SK-N-SH treated with all-trans-retinoic acid at 6 μM for 48 hours (cell line): ENCODE measurements around the gene MUC5AC.

Experiments used
- ATAC-seq: fragments of 200-7000 bp; cut with Tn5 transposase; 3 replicates; pipeline ENCODE4 v1.9.1; 2020; ENCODE audit warnings: mild to moderate bottlenecking, moderate library complexity
- ARNTL ChIP-seq: fragments of 450-650 bp; formaldehyde crosslinking; IDR thresholded peaks from 2 replicates; pipeline ENCODE4 v1.5.0; 2020; ENCODE audit warnings: low read depth, mild to moderate bottlenecking, moderate library complexity, borderline replicate concordance
- BACH2 ChIP-seq: fragments of 250-450 bp; sonication (Bioruptor Pico); IDR thresholded peaks from 2 replicates; pipeline ENCODE4 v1.9.0; 2021; ENCODE audit warnings: mild to moderate bottlenecking, borderline replicate concordance
- CSDC2 ChIP-seq: fragments of 250-450 bp; sonication (Bioruptor Pico); IDR thresholded peaks from 2 replicates; pipeline ENCODE4 v1.5.0; 2020; ENCODE audit warnings: mild to moderate bottlenecking, moderate library complexity
- ESRRG ChIP-seq: fragments of 250-450 bp; sonication (Bioruptor Pico); IDR thresholded peaks from 2 replicates; pipeline ENCODE4 v1.6.1; 2021; ENCODE audit warnings: mild to moderate bottlenecking
- GLIS3 ChIP-seq: fragments of 250-450 bp; sonication (Bioruptor Pico); IDR thresholded peaks from 2 replicates; pipeline ENCODE4 v1.5.0; 2020; ENCODE audit warnings: mild to moderate bottlenecking, moderate library complexity
- ISL1 ChIP-seq: fragments of 250-450 bp; sonication (Bioruptor Pico); IDR thresholded peaks from 2 replicates; pipeline ENCODE4 v2.1.2; 2022; ENCODE audit warnings: mild to moderate bottlenecking, moderate library complexity
- OSR1 ChIP-seq: fragments of 250-450 bp; sonication (Bioruptor Pico); IDR thresholded peaks from 2 replicates; pipeline ENCODE4 v1.8.0; 2022; ENCODE audit warnings: moderate library complexity, mild to moderate bottlenecking, inconsistent platforms
- PPARA ChIP-seq: fragments of 250-450 bp; sonication (Bioruptor Pico); IDR thresholded peaks from 2 replicates; pipeline ENCODE4 v1.5.0; 2020; ENCODE audit warnings: mild to moderate bottlenecking, borderline replicate concordance
- RARB ChIP-seq: fragments of 250-450 bp; sonication (Bioruptor Pico); IDR thresholded peaks from 2 replicates; pipeline ENCODE4 v1.8.0; 2021; ENCODE audit warnings: mild to moderate bottlenecking, moderate library complexity
- SNAI2 ChIP-seq: fragments of 250-450 bp; sonication (Bioruptor Pico); IDR thresholded peaks from 2 replicates; pipeline ENCODE4 v1.5.0; 2020; ENCODE audit warnings: mild to moderate bottlenecking, moderate library complexity
- TCF4 ChIP-seq: fragments of 250-450 bp; sonication (Bioruptor Pico); IDR thresholded peaks from 2 replicates; pipeline ENCODE4 v1.8.0; 2021; ENCODE audit warnings: mild to moderate bottlenecking, moderate library complexity, borderline replicate concordance
- TOX ChIP-seq: fragments of 250-450 bp; sonication (Bioruptor Pico); IDR thresholded peaks from 2 replicates; pipeline ENCODE4 v1.8.0; 2021; ENCODE audit warnings: mild to moderate bottlenecking, moderate library complexity, borderline replicate concordance
- ZC3H10 ChIP-seq: fragments of 250-450 bp; sonication (Bioruptor Pico); IDR thresholded peaks from 2 replicates; pipeline ENCODE4 v1.5.1; 2021; ENCODE audit warnings: mild to moderate bottlenecking, moderate library complexity
- ZFP3 ChIP-seq: fragments of 250-450 bp; sonication (Bioruptor Pico); IDR thresholded peaks from 2 replicates; pipeline ENCODE4 v1.5.0; 2020; ENCODE audit warnings: mild to moderate bottlenecking, moderate library complexity
- ZFP30 ChIP-seq: fragments of 450-650 bp; formaldehyde crosslinking; IDR thresholded peaks from 2 replicates; pipeline ENCODE4 v1.5.0; 2022; ENCODE audit warnings: mild to moderate bottlenecking, moderate library complexity
- ZNF70 ChIP-seq: fragments of 450-650 bp; formaldehyde crosslinking; IDR thresholded peaks from 2 replicates; pipeline ENCODE4 v1.5.0; 2020; ENCODE audit warnings: mild to moderate bottlenecking, moderate library complexity
- TF ChIP-seq, protein P1 (sequence below): fragments of 250-450 bp; sonication (Bioruptor Pico); IDR thresholded peaks from 2 replicates; pipeline ENCODE4 v1.5.0; 2020; ENCODE audit warnings: mild to moderate bottlenecking, moderate library complexity
- TF ChIP-seq, protein P2 (sequence below): fragments of 250-450 bp; sonication (Bioruptor Pico); IDR thresholded peaks from 2 replicates; pipeline ENCODE4 v1.8.0; 2021; ENCODE audit warnings: low read depth, mild to moderate bottlenecking, moderate library complexity, borderline replicate concordance
- TF ChIP-seq, protein P3 (sequence below): fragments of 250-450 bp; sonication (Bioruptor Pico); IDR thresholded peaks from 2 replicates; pipeline ENCODE4 v1.8.0; 2020; ENCODE audit warnings: mild to moderate bottlenecking, moderate library complexity, borderline replicate concordance
- TF ChIP-seq, protein P4 (sequence below): fragments of 250-450 bp; sonication (Bioruptor Pico); IDR thresholded peaks from 2 replicates; pipeline ENCODE4 v1.5.1; 2020; ENCODE audit warnings: low read depth, mild to moderate bottlenecking, moderate library complexity

The MUC5AC gene

DNA sequence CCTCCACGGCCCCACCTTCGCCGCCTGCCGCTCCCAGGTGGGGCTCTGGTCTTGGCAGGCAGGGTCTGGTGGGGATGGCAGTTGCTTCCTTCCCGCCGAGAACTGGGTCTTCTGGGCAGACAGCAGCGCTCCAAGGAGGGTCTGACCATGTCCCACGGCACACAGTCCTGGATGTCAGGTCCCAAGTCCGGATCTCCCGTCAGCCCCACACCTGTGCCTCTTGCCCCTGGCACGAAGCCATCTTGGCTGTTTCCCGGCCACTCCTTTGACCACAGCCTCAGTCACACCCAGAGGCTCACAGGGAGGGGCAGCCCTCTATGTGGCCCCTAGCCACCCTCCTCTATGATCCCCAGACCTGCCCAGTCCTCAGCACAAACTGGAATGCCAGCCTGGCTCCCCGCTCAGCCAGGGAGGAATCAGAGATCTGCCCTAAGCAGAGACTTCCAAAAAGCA is 79.4 kb downstream of the MUC5AC start (continued):
- TF ChIP-seq, protein P1, sequence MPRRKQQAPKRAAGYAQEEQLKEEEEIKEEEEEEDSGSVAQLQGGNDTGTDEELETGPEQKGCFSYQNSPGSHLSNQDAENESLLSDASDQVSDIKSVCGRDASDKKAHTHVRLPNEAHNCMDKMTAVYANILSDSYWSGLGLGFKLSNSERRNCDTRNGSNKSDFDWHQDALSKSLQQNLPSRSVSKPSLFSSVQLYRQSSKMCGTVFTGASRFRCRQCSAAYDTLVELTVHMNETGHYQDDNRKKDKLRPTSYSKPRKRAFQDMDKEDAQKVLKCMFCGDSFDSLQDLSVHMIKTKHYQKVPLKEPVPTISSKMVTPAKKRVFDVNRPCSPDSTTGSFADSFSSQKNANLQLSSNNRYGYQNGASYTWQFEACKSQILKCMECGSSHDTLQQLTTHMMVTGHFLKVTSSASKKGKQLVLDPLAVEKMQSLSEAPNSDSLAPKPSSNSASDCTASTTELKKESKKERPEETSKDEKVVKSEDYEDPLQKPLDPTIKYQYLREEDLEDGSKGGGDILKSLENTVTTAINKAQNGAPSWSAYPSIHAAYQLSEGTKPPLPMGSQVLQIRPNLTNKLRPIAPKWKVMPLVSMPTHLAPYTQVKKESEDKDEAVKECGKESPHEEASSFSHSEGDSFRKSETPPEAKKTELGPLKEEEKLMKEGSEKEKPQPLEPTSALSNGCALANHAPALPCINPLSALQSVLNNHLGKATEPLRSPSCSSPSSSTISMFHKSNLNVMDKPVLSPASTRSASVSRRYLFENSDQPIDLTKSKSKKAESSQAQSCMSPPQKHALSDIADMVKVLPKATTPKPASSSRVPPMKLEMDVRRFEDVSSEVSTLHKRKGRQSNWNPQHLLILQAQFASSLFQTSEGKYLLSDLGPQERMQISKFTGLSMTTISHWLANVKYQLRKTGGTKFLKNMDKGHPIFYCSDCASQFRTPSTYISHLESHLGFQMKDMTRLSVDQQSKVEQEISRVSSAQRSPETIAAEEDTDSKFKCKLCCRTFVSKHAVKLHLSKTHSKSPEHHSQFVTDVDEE (CRISPR knock-in tag) = no peak
- no peak for TF ChIP-seq ZFP3 (CRISPR knock-in tag)
- TF ChIP-seq RARB (CRISPR knock-in tag) = no peak

DNA sequence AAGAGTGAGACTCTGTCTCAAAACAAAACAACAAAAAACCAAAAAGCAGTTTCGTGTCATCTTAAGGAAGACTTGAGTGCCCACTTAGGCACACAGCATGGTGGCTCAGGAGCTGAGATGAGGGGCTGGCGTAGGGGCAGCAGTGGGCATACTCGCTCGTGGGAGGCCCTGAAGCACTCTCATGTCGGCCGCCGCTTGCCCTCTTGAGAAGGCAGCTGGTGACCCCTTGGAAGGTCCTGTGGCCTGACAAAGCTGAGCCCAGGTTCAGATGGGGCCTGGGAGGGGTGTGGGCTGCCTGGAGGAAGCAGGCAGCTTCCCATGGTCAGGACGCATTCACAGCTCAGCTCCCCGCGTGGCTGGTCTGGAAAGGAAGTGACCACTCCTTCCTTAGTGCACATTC is 80.1 kb downstream of the MUC5AC start:
- no peak for ATAC-seq
- TF ChIP-seq, protein P2, sequence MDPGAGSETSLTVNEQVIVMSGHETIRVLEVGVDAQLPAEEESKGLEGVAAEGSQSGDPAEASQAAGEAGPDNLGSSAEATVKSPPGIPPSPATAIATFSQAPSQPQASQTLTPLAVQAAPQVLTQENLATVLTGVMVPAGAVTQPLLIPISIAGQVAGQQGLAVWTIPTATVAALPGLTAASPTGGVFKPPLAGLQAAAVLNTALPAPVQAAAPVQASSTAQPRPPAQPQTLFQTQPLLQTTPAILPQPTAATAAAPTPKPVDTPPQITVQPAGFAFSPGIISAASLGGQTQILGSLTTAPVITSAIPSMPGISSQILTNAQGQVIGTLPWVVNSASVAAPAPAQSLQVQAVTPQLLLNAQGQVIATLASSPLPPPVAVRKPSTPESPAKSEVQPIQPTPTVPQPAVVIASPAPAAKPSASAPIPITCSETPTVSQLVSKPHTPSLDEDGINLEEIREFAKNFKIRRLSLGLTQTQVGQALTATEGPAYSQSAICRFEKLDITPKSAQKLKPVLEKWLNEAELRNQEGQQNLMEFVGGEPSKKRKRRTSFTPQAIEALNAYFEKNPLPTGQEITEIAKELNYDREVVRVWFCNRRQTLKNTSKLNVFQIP (CRISPR knock-in tag) = no peak
- TF ChIP-seq PPARA (no peak), ZFP3 (CRISPR knock-in tag) (no peak), ISL1 (no peak), ARNTL (CRISPR knock-in tag) (no peak), ZC3H10 (CRISPR knock-in tag) (no peak), BACH2 (no peak)

DNA sequence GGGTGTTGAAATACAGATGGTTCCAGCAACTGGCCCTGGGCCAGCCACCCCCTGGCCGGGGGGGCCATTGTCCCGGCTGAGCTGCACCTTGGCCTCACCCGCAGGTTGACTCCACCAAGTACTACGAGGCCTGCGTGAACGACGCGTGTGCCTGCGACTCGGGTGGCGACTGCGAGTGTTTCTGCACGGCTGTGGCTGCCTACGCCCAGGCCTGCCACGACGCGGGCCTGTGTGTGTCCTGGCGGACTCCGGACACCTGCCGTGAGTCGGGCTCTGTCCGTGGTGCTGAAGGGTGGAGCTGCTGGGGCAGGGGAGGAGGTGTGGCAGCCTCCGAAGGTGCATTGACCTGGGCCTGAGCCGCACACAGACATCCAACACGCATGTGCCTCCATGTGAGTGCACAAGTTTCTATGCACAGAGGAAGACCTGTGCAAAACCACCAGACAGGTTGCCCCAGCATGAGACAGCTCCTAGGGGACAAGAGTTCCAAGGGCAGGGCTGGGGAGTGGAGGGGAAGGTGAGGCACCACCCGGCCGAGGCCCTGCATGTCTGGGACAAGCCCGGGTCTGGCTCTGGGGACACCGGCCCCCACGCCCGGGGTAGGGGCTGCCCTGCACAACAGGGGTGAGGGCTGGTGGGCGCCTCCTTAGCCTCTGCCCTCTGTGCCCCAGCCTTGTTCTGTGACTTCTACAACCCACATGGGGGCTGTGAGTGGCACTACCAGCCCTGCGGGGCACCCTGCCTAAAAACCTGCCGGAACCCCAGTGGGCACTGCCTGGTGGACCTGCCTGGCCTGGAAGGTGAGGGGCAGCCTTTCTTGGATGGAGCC is 81.2 kb downstream of the MUC5AC start:
- ATAC-seq = no peak

More for the DNA sequence above, 81.2 kb downstream of the MUC5AC start:
- no peak for TF ChIP-seq TCF4 (CRISPR knock-in tag)
- TF ChIP-seq RARB (CRISPR knock-in tag) = no peak
- no peak for TF ChIP-seq ZC3H10 (CRISPR knock-in tag)
- no peak for TF ChIP-seq ZNF70 (CRISPR knock-in tag)
- no peak for TF ChIP-seq OSR1 (CRISPR knock-in tag)
- TF ChIP-seq, protein P3, sequence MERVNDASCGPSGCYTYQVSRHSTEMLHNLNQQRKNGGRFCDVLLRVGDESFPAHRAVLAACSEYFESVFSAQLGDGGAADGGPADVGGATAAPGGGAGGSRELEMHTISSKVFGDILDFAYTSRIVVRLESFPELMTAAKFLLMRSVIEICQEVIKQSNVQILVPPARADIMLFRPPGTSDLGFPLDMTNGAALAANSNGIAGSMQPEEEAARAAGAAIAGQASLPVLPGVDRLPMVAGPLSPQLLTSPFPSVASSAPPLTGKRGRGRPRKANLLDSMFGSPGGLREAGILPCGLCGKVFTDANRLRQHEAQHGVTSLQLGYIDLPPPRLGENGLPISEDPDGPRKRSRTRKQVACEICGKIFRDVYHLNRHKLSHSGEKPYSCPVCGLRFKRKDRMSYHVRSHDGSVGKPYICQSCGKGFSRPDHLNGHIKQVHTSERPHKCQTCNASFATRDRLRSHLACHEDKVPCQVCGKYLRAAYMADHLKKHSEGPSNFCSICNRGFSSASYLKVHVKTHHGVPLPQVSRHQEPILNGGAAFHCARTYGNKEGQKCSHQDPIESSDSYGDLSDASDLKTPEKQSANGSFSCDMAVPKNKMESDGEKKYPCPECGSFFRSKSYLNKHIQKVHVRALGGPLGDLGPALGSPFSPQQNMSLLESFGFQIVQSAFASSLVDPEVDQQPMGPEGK (CRISPR knock-in tag) = no peak
- TF ChIP-seq SNAI2 = no peak
- no peak for TF ChIP-seq ARNTL (CRISPR knock-in tag)
- TF ChIP-seq, protein P4, sequence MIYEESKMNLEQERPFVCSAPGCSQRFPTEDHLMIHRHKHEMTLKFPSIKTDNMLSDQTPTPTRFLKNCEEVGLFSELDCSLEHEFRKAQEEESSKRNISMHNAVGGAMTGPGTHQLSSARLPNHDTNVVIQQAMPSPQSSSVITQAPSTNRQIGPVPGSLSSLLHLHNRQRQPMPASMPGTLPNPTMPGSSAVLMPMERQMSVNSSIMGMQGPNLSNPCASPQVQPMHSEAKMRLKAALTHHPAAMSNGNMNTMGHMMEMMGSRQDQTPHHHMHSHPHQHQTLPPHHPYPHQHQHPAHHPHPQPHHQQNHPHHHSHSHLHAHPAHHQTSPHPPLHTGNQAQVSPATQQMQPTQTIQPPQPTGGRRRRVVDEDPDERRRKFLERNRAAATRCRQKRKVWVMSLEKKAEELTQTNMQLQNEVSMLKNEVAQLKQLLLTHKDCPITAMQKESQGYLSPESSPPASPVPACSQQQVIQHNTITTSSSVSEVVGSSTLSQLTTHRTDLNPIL (CRISPR knock-in tag) = no peak
- TF ChIP-seq BACH2 = no peak
- no peak for TF ChIP-seq ISL1
- no peak for TF ChIP-seq ZFP3 (CRISPR knock-in tag)
- no peak for TF ChIP-seq TOX (CRISPR knock-in tag)
- TF ChIP-seq, protein P1 (CRISPR knock-in tag) = no peak
- no peak for TF ChIP-seq ESRRG
- TF ChIP-seq GLIS3 (CRISPR knock-in tag) = no peak
- TF ChIP-seq ZFP30 (CRISPR knock-in tag) = no peak
- no peak for TF ChIP-seq CSDC2 (CRISPR knock-in tag)
- TF ChIP-seq PPARA = no peak
